OCI-LY7 (cell line): ENCODE data around the gene PPY. TPM values are rescaled to one million over a fixed set of nuclear protein-coding genes. Genes with fewer than 3 reads are reported as not detected.
A peak's percentile ranks its signal among the peaks of the same experiment; 100 is the strongest.

ENCODE experiments used
- BruUV-seq: library from RNA; stranded (reverse); fragments of 400-500 nt; replicated peaks from 2 replicates; lab custom pipeline; 2021; lab: Mats Ljungman, UMichigan
- CTCF ChIA-PET: fragments of 300-600 bp; sonication (Branson Sonifier 250); formaldehyde crosslinking; loops from one replicate; lab custom pipeline; 2022; ENCODE audit warnings: antibody characterized with exemption; ENCODE audit not compliant: unreplicated experiment; lab: Charles Lee
- POLR2A ChIA-PET: fragments of 300-600 bp; sonication (Branson Sonifier 250); formaldehyde crosslinking; loops from one replicate; lab custom pipeline; 2022; ENCODE audit warnings: antibody characterized with exemption; lab: Charles Lee
- DNase-seq: peaks from one replicate; pipeline ENCODE4 v3.0.0-alpha.2; 2015; ENCODE audit warnings: low spot score
- H2AFZ ChIP-seq: fragments of 200-600 bp; sonication (generic), shearing (Covaris generic); 2 replicates; pipeline ENCODE4 v1.6.1; 2014; ENCODE audit warnings: mild to moderate bottlenecking, antibody characterized with exemption, low read length, moderate library complexity
- H3K27ac ChIP-seq: fragments of 200-600 bp; sonication (generic); 2 replicates; pipeline ENCODE4 v1.5.1; 2014; ENCODE audit warnings: mixed run types, low read depth, mild to moderate bottlenecking, moderate library complexity, low read length, inconsistent platforms; ENCODE audit not compliant: poor library complexity, severe bottlenecking
- H3K36me3 ChIP-seq: fragments of 200-600 bp; sonication (generic); 2 replicates; pipeline ENCODE4 v1.6.1; 2014; ENCODE audit warnings: mild to moderate bottlenecking, antibody characterized with exemption, low read length, moderate library complexity, mixed read lengths; ENCODE audit not compliant: insufficient read depth
- H3K4me1 ChIP-seq: fragments of 200-600 bp; sonication (generic); 2 replicates; pipeline ENCODE4 v1.5.1; 2014; ENCODE audit warnings: mild to moderate bottlenecking, low read length; ENCODE audit not compliant: insufficient read depth, poor library complexity, severe bottlenecking
- H3K4me2 ChIP-seq: fragments of 200-600 bp; sonication (generic); 2 replicates; pipeline ENCODE4 v1.6.1; 2014; ENCODE audit warnings: mild to moderate bottlenecking, low read length
- H3K4me3 ChIP-seq: fragments of 200-600 bp; sonication (generic); 2 replicates; pipeline ENCODE4 v1.5.1; 2014; ENCODE audit warnings: mild to moderate bottlenecking, low read depth, low read length; ENCODE audit not compliant: poor library complexity, severe bottlenecking
- H3K79me2 ChIP-seq: fragments of 200-600 bp; sonication (generic); 2 replicates; pipeline ENCODE4 v1.6.1; 2016; ENCODE audit warnings: low read depth, mild to moderate bottlenecking, low read length, moderate library complexity, mixed read lengths; ENCODE audit not compliant: insufficient read depth
- H3K9me2 ChIP-seq: fragments of 200-600 bp; sonication (generic); 2 replicates; pipeline ENCODE4 v1.6.1; 2016; ENCODE audit warnings: mild to moderate bottlenecking, low read length, mixed read lengths; ENCODE audit not compliant: insufficient read depth
- H3K9me3 ChIP-seq: fragments of 200-600 bp; sonication (generic); 2 replicates; pipeline ENCODE4 v1.6.1; 2014; ENCODE audit warnings: mild to moderate bottlenecking, mixed run types, low read length, mixed read lengths
- H4K20me1 ChIP-seq: fragments of 200-600 bp; sonication (generic); 2 replicates; pipeline ENCODE4 v1.6.1; 2014; ENCODE audit warnings: mild to moderate bottlenecking, antibody characterized with exemption, low read length, moderate library complexity, mixed read lengths; ENCODE audit not compliant: insufficient read depth
- CTCF ChIP-seq: fragments of 200-600 bp; sonication (generic); conservative IDR thresholded peaks from 2 replicates; pipeline ENCODE4 v1.5.1; 2014; ENCODE audit warnings: mild to moderate bottlenecking, antibody characterized with exemption, low read length, moderate library complexity, mixed read lengths
- EZH2phosphoT487 ChIP-seq: fragments of 200-600 bp; sonication (generic); IDR thresholded peaks from 2 replicates; pipeline ENCODE4 v1.6.1; 2018; ENCODE audit warnings: low read depth, borderline replicate concordance, mild to moderate bottlenecking, mixed run types, antibody characterized with exemption, low read length, moderate library complexity, mixed read lengths
- intact Hi-C: fragments of 100-400 bp; cut with micrococcal nuclease; formaldehyde crosslinking; loops from one replicate; pipeline ENCODE4 v1.10.0; 2022; ENCODE audit not compliant: unreplicated experiment
- total RNA-seq, 2 experiments: library from RNA; depleted of rRNA in 1 of 2; stranded (reverse); fragments of >200 nt in 1 of 2; shearing (Covaris generic) in 1 of 2; gene quantifications; 2 replicates each; pipeline ENCODE4 v1.2.3, GENCODE V29; 2014 to 2022

The PPY gene
- total RNA-seq, 2 experiments from 2014 or later, result not detected

GRCh38 chr17:43983515-43984411 lies 41.5 kb upstream of the PPY start:
- Histone ChIP-seq H2AFZ (no peak overlapping the region), H3K4me1 (no peaks in the 10 kb centered on the region), H3K9me2 (no peaks in the 10 kb centered on the region), H3K79me2 (no peaks in the 10 kb centered on the region), H3K27ac (no peak overlapping the region), H3K4me2 (no peak overlapping the region), H3K36me3 (no peaks in the 10 kb centered on the region), H3K4me3 (no peak overlapping the region), H4K20me1 (no peaks in the 10 kb centered on the region), H3K9me3 (no peaks in the 10 kb centered on the region)
- DNase-seq, result no peak
- intact Hi-C loops, result no loop called here
- BruUV-seq, result no TSS peak
- no peak for TF ChIP-seq EZH2phosphoT487
- peak; percentile 30; the same call in 1 of the 2 replicates for TF ChIP-seq CTCF
- ChIA-PET POLR2A (no interaction called here), CTCF (no interaction called here)

GRCh38 chr17:43983196-43983514 lies 40.9 kb upstream of the PPY start:
- intact Hi-C loops, result no loop called here
- ChIA-PET CTCF (no interaction called here), POLR2A (no interaction called here)
- TF ChIP-seq CTCF, result no peak; the same call in 1 of the 2 replicates
- no peak for TF ChIP-seq EZH2phosphoT487
- H3K4me1 ChIP-seq, result no peaks in the 10 kb centered on the region
- no peak for DNase-seq
- H3K27ac ChIP-seq, result no peak overlapping the region
- no TSS peak for BruUV-seq
- no peaks in the 10 kb centered on the region for H3K9me2 ChIP-seq
- H3K9me3 ChIP-seq, result no peaks in the 10 kb centered on the region
- no peak overlapping the region for H2AFZ ChIP-seq
- no peak overlapping the region for H3K4me2 ChIP-seq
- no peak overlapping the region for H3K4me3 ChIP-seq
- no peaks in the 10 kb centered on the region for H3K36me3 ChIP-seq
- H3K79me2 ChIP-seq, result no peaks in the 10 kb centered on the region
- no peaks in the 10 kb centered on the region for H4K20me1 ChIP-seq

- Histone ChIP-seq H3K4me3 (no peak overlapping the region), H4K20me1 (no peaks in the 10 kb centered on the region), H2AFZ (no peak overlapping the region), H3K4me2 (no peak overlapping the region), H3K4me1 (no peaks in the 10 kb centered on the region), H3K36me3 (no peaks in the 10 kb centered on the region), H3K79me2 (no peaks in the 10 kb centered on the region), H3K9me2 (no peaks in the 10 kb centered on the region), H3K9me3 (no peaks in the 10 kb centered on the region), H3K27ac (no peak overlapping the region)
- TF ChIP-seq CTCF, result no peak
- CTCF ChIA-PET, result no interaction called here
- no peak for DNase-seq
- POLR2A ChIA-PET, result interaction anchor here (0.6 kb wide), 1 partner anchor 12 kb away, joined by 7 read pairs; no protein-coding TSS in a partner anchor
- intact Hi-C loops, result no loop called here
- no TSS peak for BruUV-seq
Observed at GRCh38 chr17:43982171-43982570, 39.9 kb upstream of the PPY start.
